Lung (tissue), 12 donors: ENCODE results near the gene KRTAP3-3. TPM values are rescaled to one million over a fixed set of nuclear protein-coding genes. Genes with fewer than 3 reads are reported as not detected.

Source experiments
- ATAC-seq: fragments of 200-7000 bp; cut with Tn5 transposase; one replicate; pipeline ENCODE4 v1.9.1; 2020; ENCODE audit warnings: moderate number of reproducible peaks; ENCODE audit not compliant: insufficient read depth, low FRiP score
- DNase-seq, 3 donors: peaks; one replicate each; pipeline ENCODE4 v3.0.0-alpha.2; 2013 to 2017
- H3K27ac ChIP-seq, 2 donors: one replicate each; pipeline ENCODE4 v1.5.1; 2013; ENCODE audit warnings: mild to moderate bottlenecking in 2 of 2, moderate library complexity in 2 of 2, control low read depth in 1 of 2, inconsistent platforms in 1 of 2, low read depth in 1 of 2, low read length in 1 of 2
- H3K27me3 ChIP-seq, 3 donors: one replicate each; pipeline ENCODE4 v1.5.1; 2013; ENCODE audit warnings: low read length in 2 of 3; ENCODE audit not compliant: control insufficient read depth in 3 of 3, insufficient read depth in 3 of 3
- H3K36me3 ChIP-seq, 4 donors: one replicate each; pipeline ENCODE4 v1.5.1; 2013; ENCODE audit warnings: low read length in 4 of 4, mild to moderate bottlenecking in 1 of 4, moderate library complexity in 1 of 4; ENCODE audit not compliant: control insufficient read depth in 4 of 4, insufficient read depth in 4 of 4
- H3K4me1 ChIP-seq, 5 donors: one replicate each; pipeline ENCODE4 v1.5.1; 2013; ENCODE audit warnings: low read length in 5 of 5, mild to moderate bottlenecking in 2 of 5, moderate library complexity in 1 of 5; ENCODE audit not compliant: control insufficient read depth in 5 of 5, insufficient read depth in 5 of 5
- H3K4me3 ChIP-seq: one replicate; pipeline ENCODE4 v1.5.1; 2013; ENCODE audit warnings: mild to moderate bottlenecking, control low read depth, moderate library complexity
- H3K9ac ChIP-seq, 2 donors: one replicate each; pipeline ENCODE4 v1.5.1; 2013; ENCODE audit warnings: low read length in 2 of 2, control low read depth in 1 of 2; ENCODE audit not compliant: insufficient read depth in 1 of 2
- H3K9me3 ChIP-seq, 4 donors: one replicate each; pipeline ENCODE4 v1.5.1; 2013; ENCODE audit warnings: low read length in 3 of 4, mild to moderate bottlenecking in 1 of 4, moderate library complexity in 1 of 4; ENCODE audit not compliant: control insufficient read depth in 4 of 4, insufficient read depth in 3 of 4
- CTCF ChIP-seq: IDR thresholded peaks from 2 replicates; pipeline ENCODE4 v1.5.1; 2012; ENCODE audit warnings: mild to moderate bottlenecking; ENCODE audit errors: control extremely low read depth, extremely low read depth
- WGBS, 2 donors: extraction: QIAGEN DNeasy Blood & Tissue Kit; methylation state at CpG; one replicate each; pipeline ENCODE4 v1.1.7; 2013; 5-methylcytosine and 5-hydroxymethylcytosine counted together
- polyA plus RNA-seq, 2 donors: library from polyadenylated mRNA; stranded (reverse); fragments of 200-250 nt; gene quantifications; one replicate each; pipeline ENCODE4 v1.2.1, GENCODE V29; 2013
- total RNA-seq, 2 donors: library from RNA; depleted of rRNA in 1 of 2; stranded (reverse); fragments of >200 nt in 1 of 2; gene quantifications; one replicate each; pipeline ENCODE4 v1.2.1, GENCODE V29; 2014 to 2021
- donor health status: control.
- donor health status: control.
- donor health status: Bipolar disorder and iron deficiency.
- donor health status: healthy.
- donor health status: DM: yes; HTN: yes; CAD: no.

The KRTAP3-3 gene
- total and polyA plus RNA-seq, 4 donors = not detected

- no peaks in the 10 kb centered on the region for H3K4me1 ChIP-seq
- no peak overlapping the region for H3K4me3 ChIP-seq
- WGBS, 2 donors = 59 to 65% methylated on average over 1 of the region's 1 CpG
- peaks cover 0 to 4% (median 0%) of the 10 kb centered on the region in 4 donors for H3K9me3 ChIP-seq
- no peak overlapping the region for H3K9ac ChIP-seq
- DNase-seq (no peak), ATAC-seq (no peak)
- no peak overlapping the region for H3K27ac ChIP-seq
- H3K27me3 ChIP-seq = peaks cover 0 to 2% (median 2%) of the 10 kb centered on the region in 3 donors
- no peak for TF ChIP-seq CTCF
- H3K36me3 ChIP-seq = no peaks in the 10 kb centered on the region
Measured at GRCh38 chr17:40995116-40995515, 1.2 kb upstream of the KRTAP3-3 start.

- 94 to 97% methylated on average over 2 of the region's 2 CpGs for WGBS, 2 donors
- Histone ChIP-seq H3K27me3 (peaks cover 0 to 2% (median 2%) of the 10 kb centered on the region in 3 donors), H3K4me1 (no peaks in the 10 kb centered on the region)
Measured at GRCh38 chr17:40993084-40993483, 880 bp downstream of the KRTAP3-3 start.

GRCh38 chr17:40992666-40993065 is 1.3 kb downstream of the KRTAP3-3 start:
- 90 to 96% methylated on average over 3 of the region's 3 CpGs for WGBS, 2 donors
- no peak for ATAC-seq
- Histone ChIP-seq H3K27me3 (peaks cover 0 to 2% (median 0%) of the 10 kb centered on the region in 3 donors), H3K27ac (no peak overlapping the region), H3K9me3 (peaks cover 0 to 4% (median 0%) of the 10 kb centered on the region in 4 donors), H3K4me1 (no peaks in the 10 kb centered on the region), H3K36me3 (no peaks in the 10 kb centered on the region), H3K9ac (no peak overlapping the region), H3K4me3 (no peak overlapping the region)
- no peak for TF ChIP-seq CTCF
- DNase-seq = no peak

More at GRCh38 chr17:40993084-40993483, 880 bp downstream of the KRTAP3-3 start:
- no peak for DNase-seq
- no peak for ATAC-seq
- no peak overlapping the region for H3K4me3 ChIP-seq
- H3K9me3 ChIP-seq = peaks cover 0 to 4% (median 0%) of the 10 kb centered on the region in 4 donors
- H3K36me3 ChIP-seq = no peaks in the 10 kb centered on the region
- H3K9ac ChIP-seq = no peak overlapping the region
- TF ChIP-seq CTCF = no peak
- no peak overlapping the region for H3K27ac ChIP-seq

GRCh38 chr17:40986920-40987319 is 7.0 kb downstream of the KRTAP3-3 start:
- H3K4me1 ChIP-seq = no peaks in the 10 kb centered on the region
- no peak for DNase-seq
- no peaks in the 10 kb centered on the region for H3K36me3 ChIP-seq
- H3K4me3 ChIP-seq = no peak overlapping the region
- H3K9me3 ChIP-seq = peaks cover 0 to 4% (median 0%) of the 10 kb centered on the region in 4 donors
- TF ChIP-seq CTCF = no peak
- H3K9ac ChIP-seq = no peak overlapping the region
- WGBS, 2 donors = 56 to 72% methylated on average over 8 of the region's 8 CpGs
- H3K27me3 ChIP-seq = peaks cover 0 to 2% (median 0%) of the 10 kb centered on the region in 3 donors
- no peak overlapping the region for H3K27ac ChIP-seq
- ATAC-seq = no peak
